ENCODE data around the gene PCDHAC1.

PCDHAC1 gene

GRCh38 chr5:140967226-140967893 lies 41.3 kb downstream of the PCDHAC1 start:
- Histone ChIP-seq H3K4me3 (ENCODE audit: low read depth in 1 of 2, low read length in 2 of 2) (no peak overlapping the region), H3K9ac (ENCODE audit: low read depth in 1 of 2, low read length in 2 of 2) (no peak overlapping the region), H3K27me3 (ENCODE audit: control insufficient read depth in 1 of 2, insufficient read depth in 2 of 2, low read length in 2 of 2) (no peaks in the 10 kb centered on the region)

DNA sequence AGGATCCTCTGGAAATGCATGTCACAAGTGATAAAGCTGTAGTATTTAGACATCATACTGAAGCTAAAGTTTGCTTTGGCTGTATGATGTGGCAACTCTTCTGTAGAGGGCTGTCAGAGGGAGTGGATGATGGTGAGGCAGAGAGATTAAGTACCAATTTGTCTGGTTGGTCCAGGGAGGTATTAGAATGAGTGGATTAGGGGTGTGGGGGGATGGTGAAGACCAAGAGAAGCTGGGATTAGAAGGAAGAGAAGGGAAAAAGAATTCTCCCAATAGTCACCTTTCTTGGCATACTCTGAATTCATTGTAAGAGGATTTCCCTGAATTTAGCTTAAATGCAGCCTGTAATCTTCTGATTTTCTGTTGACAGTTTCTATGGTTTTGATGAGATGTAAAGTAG lies 43.8 kb downstream of the PCDHAC1 start:
- H3K4me3 ChIP-seq (ENCODE audit: low read depth in 1 of 2, low read length in 2 of 2), result no peak overlapping the region
- no peaks in the 10 kb centered on the region for H3K27me3 ChIP-seq (ENCODE audit: control insufficient read depth in 1 of 2, insufficient read depth in 2 of 2, low read length in 2 of 2)
- H3K9me3 ChIP-seq (ENCODE audit: control insufficient read depth in 1 of 2, low read length in 2 of 2), result peaks cover 0 to 4% of the 10 kb centered on the region in 2 donors
- H3K27ac ChIP-seq (ENCODE audit: low read depth, low read length), result no peak overlapping the region
- H3K4me1 ChIP-seq (ENCODE audit: control insufficient read depth in 1 of 2, insufficient read depth in 2 of 2, low read length in 2 of 2), result no peaks in the 10 kb centered on the region
- H3K36me3 ChIP-seq (ENCODE audit: control insufficient read depth in 1 of 2, insufficient read depth in 2 of 2, low read length in 2 of 2), result no peaks in the 10 kb centered on the region
- H3K9ac ChIP-seq (ENCODE audit: low read depth in 1 of 2, low read length in 2 of 2), result no peak overlapping the region

More at GRCh38 chr5:140967226-140967893, 41.3 kb downstream of the PCDHAC1 start:
- H3K4me1 ChIP-seq (ENCODE audit: control insufficient read depth in 1 of 2, insufficient read depth in 2 of 2, low read length in 2 of 2), result no peaks in the 10 kb centered on the region
- no peaks in the 10 kb centered on the region for H3K36me3 ChIP-seq (ENCODE audit: control insufficient read depth in 1 of 2, insufficient read depth in 2 of 2, low read length in 2 of 2)
- H3K9me3 ChIP-seq (ENCODE audit: control insufficient read depth in 1 of 2, low read length in 2 of 2), result peaks cover 0 to 4% of the 10 kb centered on the region in 2 donors
- no peak overlapping the region for H3K27ac ChIP-seq (ENCODE audit: low read depth, low read length)

DNA sequence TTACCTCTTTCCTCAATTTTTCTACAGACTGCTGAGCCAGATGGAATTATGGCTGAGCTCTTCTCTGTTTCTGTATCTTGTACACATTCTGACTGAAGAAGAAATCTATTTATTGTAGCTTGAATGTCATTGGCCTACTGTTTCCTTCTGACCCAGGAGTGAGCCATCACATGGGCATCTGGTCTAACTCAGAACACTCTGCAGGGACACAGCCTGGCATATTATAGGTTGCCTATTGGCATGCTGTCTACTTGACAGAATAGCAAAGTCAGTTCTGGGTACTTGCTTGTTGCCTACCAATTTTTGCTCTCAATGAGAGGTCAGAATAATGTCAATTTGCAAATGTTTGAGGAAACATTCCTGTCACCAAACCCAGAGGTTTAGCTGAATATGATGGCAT lies 47.5 kb downstream of the PCDHAC1 start:
- H3K4me3 ChIP-seq (ENCODE audit: low read depth in 1 of 2, low read length in 2 of 2), result no peak overlapping the region
- no peaks in the 10 kb centered on the region for H3K4me1 ChIP-seq (ENCODE audit: control insufficient read depth in 1 of 2, insufficient read depth in 2 of 2, low read length in 2 of 2)
- no peaks in the 10 kb centered on the region for H3K27me3 ChIP-seq (ENCODE audit: control insufficient read depth in 1 of 2, insufficient read depth in 2 of 2, low read length in 2 of 2)
- H3K9me3 ChIP-seq (ENCODE audit: control insufficient read depth in 1 of 2, low read length in 2 of 2), result no peaks in the 10 kb centered on the region
- no peaks in the 10 kb centered on the region for H3K36me3 ChIP-seq (ENCODE audit: control insufficient read depth in 1 of 2, insufficient read depth in 2 of 2, low read length in 2 of 2)
- no peak overlapping the region for H3K9ac ChIP-seq (ENCODE audit: low read depth in 1 of 2, low read length in 2 of 2)
- H3K27ac ChIP-seq (ENCODE audit: low read depth, low read length), result no peak overlapping the region

- Histone ChIP-seq H3K9ac (ENCODE audit: low read depth in 1 of 2, low read length in 2 of 2) (no peak overlapping the region), H3K4me1 (ENCODE audit: control insufficient read depth in 1 of 2, insufficient read depth in 2 of 2, low read length in 2 of 2) (no peaks in the 10 kb centered on the region), H3K36me3 (ENCODE audit: control insufficient read depth in 1 of 2, insufficient read depth in 2 of 2, low read length in 2 of 2) (no peaks in the 10 kb centered on the region), H3K9me3 (ENCODE audit: control insufficient read depth in 1 of 2, low read length in 2 of 2) (no peaks in the 10 kb centered on the region), H3K4me3 (ENCODE audit: low read depth in 1 of 2, low read length in 2 of 2) (no peak overlapping the region), H3K27ac (ENCODE audit: low read depth, low read length) (no peak overlapping the region), H3K27me3 (ENCODE audit: control insufficient read depth in 1 of 2, insufficient read depth in 2 of 2, low read length in 2 of 2) (no peaks in the 10 kb centered on the region)
These were observed 50.9 kb downstream of the PCDHAC1 start for GRCh38 chr5:140977003-140977402.

- Histone ChIP-seq H3K4me1 (ENCODE audit: control insufficient read depth in 1 of 2, insufficient read depth in 2 of 2, low read length in 2 of 2) (no peaks in the 10 kb centered on the region), H3K9ac (ENCODE audit: low read depth in 1 of 2, low read length in 2 of 2) (no peak overlapping the region), H3K9me3 (ENCODE audit: control insufficient read depth in 1 of 2, low read length in 2 of 2) (no peaks in the 10 kb centered on the region), H3K27ac (ENCODE audit: low read depth, low read length) (no peak overlapping the region), H3K36me3 (ENCODE audit: control insufficient read depth in 1 of 2, insufficient read depth in 2 of 2, low read length in 2 of 2) (no peaks in the 10 kb centered on the region), H3K27me3 (ENCODE audit: control insufficient read depth in 1 of 2, insufficient read depth in 2 of 2, low read length in 2 of 2) (no peaks in the 10 kb centered on the region), H3K4me3 (ENCODE audit: low read depth in 1 of 2, low read length in 2 of 2) (no peak overlapping the region)
These were observed 52.2 kb downstream of the PCDHAC1 start for GRCh38 chr5:140978260-140978659.

GRCh38 chr5:140978983-140979382 lies 52.9 kb downstream of the PCDHAC1 start:
- no peaks in the 10 kb centered on the region for H3K27me3 ChIP-seq (ENCODE audit: control insufficient read depth in 1 of 2, insufficient read depth in 2 of 2, low read length in 2 of 2)
- H3K4me1 ChIP-seq (ENCODE audit: control insufficient read depth in 1 of 2, insufficient read depth in 2 of 2, low read length in 2 of 2), result no peaks in the 10 kb centered on the region
- no peaks in the 10 kb centered on the region for H3K36me3 ChIP-seq (ENCODE audit: control insufficient read depth in 1 of 2, insufficient read depth in 2 of 2, low read length in 2 of 2)
- no peak overlapping the region for H3K4me3 ChIP-seq (ENCODE audit: low read depth in 1 of 2, low read length in 2 of 2)
- H3K27ac ChIP-seq (ENCODE audit: low read depth, low read length), result no peak overlapping the region
- H3K9ac ChIP-seq (ENCODE audit: low read depth in 1 of 2, low read length in 2 of 2), result no peak overlapping the region
- no peaks in the 10 kb centered on the region for H3K9me3 ChIP-seq (ENCODE audit: control insufficient read depth in 1 of 2, low read length in 2 of 2)

Measured in duodenal mucosa (tissue), 2 donors.